K562 (cell line): ENCODE results near the gene USP13.

ENCODE experiments used
- ATF1 ChIP-seq, 2 experiments: fragments of 450-650 bp in 1 of 2; IDR thresholded peaks; 2 replicates each; pipeline ENCODE4 v1.6.1; 2016; ENCODE audit warnings: missing compliant biosample characterization in 1 of 2, missing genetic modification characterization in 1 of 2
- SIRT6 ChIP-seq: IDR thresholded peaks from one replicate; pipeline ENCODE4 v1.6.1; 2012; ENCODE audit warnings: low read depth, mild to moderate bottlenecking, control low read depth, inconsistent platforms, low read length, moderate library complexity
- ZBTB8A ChIP-seq: fragments of 450-650 bp; IDR thresholded peaks from 2 replicates; pipeline ENCODE4 v1.6.1; 2018; ENCODE audit warnings: mild to moderate bottlenecking, moderate library complexity; ENCODE audit not compliant: partially characterized antibody
- TF ChIP-seq, protein P1 (sequence below): fragments of 150-350 bp; conservative IDR thresholded peaks from 2 replicates; pipeline ENCODE4 v1.6.1; 2014; ENCODE audit warnings: low read length

DNA sequence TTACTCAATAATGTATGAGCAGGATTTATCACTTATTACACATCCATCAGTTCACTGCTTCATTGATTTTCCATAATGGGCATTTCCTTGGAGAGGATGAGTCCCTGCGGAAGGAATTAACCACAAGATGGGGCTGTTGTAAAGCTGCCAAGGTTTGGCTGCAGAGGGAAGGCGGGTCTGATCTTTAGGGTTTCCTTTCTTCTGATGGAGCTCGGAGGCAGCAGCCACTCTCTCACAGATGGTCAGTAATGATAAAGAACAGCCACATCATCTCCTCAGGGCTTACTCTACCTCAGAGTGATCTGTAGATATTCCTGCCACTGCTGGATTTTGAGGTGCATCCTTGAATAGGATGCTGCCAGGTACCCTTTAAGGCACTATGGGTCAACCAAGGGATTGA is 115.2 kb downstream of the USP13 start:
- TF ChIP-seq ATF1 (CRISPR knock-in tag; IDR thresholded peaks at IDR 0.05): no peak
- no peak for TF ChIP-seq ATF1 (tag; IDR thresholded peaks at IDR 0.05)
- no peak for TF ChIP-seq ZBTB8A
- no peak for TF ChIP-seq SIRT6
- TF ChIP-seq, protein P1, sequence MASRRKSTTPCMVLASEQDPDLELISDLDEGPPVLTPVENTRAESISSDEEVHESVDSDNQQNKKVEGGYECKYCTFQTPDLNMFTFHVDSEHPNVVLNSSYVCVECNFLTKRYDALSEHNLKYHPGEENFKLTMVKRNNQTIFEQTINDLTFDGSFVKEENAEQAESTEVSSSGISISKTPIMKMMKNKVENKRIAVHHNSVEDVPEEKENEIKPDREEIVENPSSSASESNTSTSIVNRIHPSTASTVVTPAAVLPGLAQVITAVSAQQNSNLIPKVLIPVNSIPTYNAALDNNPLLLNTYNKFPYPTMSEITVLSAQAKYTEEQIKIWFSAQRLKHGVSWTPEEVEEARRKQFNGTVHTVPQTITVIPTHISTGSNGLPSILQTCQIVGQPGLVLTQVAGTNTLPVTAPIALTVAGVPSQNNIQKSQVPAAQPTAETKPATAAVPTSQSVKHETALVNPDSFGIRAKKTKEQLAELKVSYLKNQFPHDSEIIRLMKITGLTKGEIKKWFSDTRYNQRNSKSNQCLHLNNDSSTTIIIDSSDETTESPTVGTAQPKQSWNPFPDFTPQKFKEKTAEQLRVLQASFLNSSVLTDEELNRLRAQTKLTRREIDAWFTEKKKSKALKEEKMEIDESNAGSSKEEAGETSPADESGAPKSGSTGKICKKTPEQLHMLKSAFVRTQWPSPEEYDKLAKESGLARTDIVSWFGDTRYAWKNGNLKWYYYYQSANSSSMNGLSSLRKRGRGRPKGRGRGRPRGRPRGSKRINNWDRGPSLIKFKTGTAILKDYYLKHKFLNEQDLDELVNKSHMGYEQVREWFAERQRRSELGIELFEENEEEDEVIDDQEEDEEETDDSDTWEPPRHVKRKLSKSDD: no peak
